Fibroblast of pulmonary artery (primary cell): ENCODE measurements around the gene PON3.

Experiments
- DNase-seq: peaks from one replicate; pipeline ENCODE4 v3.0.0-alpha.2; 2010; ENCODE audit warnings: low read depth
- H3K4me3 ChIP-seq: replicated peaks from 2 replicates; pipeline ENCODE4 v1.5.1; 2011; ENCODE audit warnings: low read depth, mild to moderate bottlenecking, control low read depth, low read length, moderate library complexity
- TF ChIP-seq, protein P1 (sequence below): IDR thresholded peaks from 2 replicates; pipeline ENCODE4 v1.5.1; 2011; ENCODE audit warnings: mild to moderate bottlenecking, control low read depth, low read length, inconsistent platforms; ENCODE audit errors: missing control alignments

Gene PON3

DNA sequence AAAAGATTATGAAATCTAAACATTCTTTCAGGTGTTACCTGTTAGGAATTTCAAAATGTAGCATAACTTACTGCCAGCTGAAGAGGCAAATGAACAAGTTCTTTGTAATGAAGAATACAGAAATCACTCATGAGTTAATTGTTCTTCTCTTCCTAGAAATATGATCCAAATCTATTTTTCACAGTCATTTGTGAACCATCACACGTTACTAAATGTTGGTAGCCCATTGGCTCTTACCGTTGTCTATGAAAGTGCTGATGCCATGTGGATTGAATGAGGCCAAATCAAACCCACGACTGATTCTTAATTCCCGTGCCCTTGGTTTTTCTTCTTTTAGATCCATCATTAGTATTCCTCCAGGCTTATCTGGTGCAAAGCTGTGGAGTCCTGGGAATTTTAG is 15.9 kb upstream of the PON3 start:
- H3K4me3 ChIP-seq = no peak overlapping the region
- TF ChIP-seq, protein P1, sequence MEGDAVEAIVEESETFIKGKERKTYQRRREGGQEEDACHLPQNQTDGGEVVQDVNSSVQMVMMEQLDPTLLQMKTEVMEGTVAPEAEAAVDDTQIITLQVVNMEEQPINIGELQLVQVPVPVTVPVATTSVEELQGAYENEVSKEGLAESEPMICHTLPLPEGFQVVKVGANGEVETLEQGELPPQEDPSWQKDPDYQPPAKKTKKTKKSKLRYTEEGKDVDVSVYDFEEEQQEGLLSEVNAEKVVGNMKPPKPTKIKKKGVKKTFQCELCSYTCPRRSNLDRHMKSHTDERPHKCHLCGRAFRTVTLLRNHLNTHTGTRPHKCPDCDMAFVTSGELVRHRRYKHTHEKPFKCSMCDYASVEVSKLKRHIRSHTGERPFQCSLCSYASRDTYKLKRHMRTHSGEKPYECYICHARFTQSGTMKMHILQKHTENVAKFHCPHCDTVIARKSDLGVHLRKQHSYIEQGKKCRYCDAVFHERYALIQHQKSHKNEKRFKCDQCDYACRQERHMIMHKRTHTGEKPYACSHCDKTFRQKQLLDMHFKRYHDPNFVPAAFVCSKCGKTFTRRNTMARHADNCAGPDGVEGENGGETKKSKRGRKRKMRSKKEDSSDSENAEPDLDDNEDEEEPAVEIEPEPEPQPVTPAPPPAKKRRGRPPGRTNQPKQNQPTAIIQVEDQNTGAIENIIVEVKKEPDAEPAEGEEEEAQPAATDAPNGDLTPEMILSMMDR = no peak
- DNase-seq = no peak

DNA sequence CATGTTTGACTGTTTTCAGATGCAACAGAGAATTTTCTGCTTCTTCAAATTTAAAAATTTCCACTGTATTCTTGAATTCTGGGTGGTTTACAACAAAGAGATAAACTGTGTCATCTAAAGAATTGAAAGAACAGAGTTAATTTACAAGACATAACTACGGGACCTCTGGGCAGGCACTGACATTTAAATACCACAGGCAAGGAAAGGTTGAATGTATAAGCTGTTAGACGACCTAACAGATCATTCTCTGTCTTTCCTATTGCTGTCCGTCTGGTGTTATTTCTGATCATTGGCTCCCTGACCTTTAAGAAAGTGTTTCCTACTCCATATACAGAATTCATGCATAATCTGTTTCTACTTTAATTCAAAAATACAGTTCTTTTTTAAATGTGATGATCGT is 15.5 kb upstream of the PON3 start:
- H3K4me3 ChIP-seq = no peak overlapping the region
- TF ChIP-seq, protein P1 = no peak
- no peak for DNase-seq

DNA sequence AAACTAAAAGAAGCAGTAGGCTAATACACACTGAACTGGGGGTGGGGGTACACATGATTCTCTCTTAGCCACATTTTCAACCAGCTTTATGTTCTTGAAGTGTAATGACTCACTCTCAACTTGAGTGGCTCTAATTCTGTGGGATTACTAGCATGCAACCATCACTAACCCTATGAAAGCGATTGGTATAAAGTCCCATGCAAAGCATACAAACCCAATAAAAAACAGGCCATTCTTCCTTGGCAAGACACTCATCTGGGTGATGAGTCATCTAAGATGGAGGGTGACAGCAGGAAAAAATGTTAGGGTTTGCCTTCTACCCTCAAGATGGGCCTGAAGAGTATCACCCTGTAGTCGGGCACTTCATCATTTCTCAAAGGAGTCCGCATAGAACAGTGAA is 14.9 kb upstream of the PON3 start:
- DNase-seq = no peak

DNA sequence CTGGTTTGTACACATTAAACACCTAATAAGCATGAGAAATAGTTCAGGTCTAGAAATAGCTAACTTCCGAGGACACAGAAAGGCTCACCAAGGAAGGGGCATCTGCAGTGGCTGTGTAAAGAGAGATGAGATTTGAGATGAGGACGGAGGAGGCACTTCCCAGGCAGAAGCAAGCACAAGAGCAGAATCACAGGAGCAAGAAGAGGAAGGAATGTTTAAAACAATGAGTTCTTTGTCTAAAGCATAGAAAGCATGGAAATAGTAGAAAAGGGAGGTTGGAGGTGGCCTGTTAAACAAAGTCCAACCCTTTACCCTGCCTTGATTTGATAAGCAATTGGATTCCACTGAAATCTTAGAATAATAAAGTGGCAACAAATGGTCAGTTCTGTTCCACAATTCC is 11.6 kb upstream of the PON3 start:
- TF ChIP-seq, protein P1 = no peak
- DNase-seq = no peak
- H3K4me3 ChIP-seq = no peak overlapping the region

More for the DNA sequence above, 14.9 kb upstream of the PON3 start:
- no peak overlapping the region for H3K4me3 ChIP-seq
- TF ChIP-seq, protein P1 = no peak

DNA sequence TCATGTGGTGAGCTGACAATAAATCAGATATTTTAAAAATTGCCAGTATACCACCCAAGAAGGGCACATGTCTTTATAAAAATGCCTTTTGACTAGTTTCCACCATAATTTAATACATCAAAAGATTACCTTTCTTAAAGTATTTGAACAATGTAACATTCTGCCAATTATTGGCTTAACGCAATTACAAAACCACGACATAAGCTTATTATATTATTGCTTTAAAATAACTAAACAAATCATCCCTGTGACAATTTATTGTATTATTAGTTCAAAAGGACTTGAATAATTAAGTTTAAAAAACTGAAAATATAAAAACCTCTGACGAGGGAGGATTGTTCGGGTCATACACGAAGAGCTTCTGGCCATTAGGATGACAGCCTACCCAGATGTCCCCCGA is 9.6 kb upstream of the PON3 start:
- TF ChIP-seq, protein P1 = no peak
- DNase-seq = no peak
- no peak overlapping the region for H3K4me3 ChIP-seq

DNA sequence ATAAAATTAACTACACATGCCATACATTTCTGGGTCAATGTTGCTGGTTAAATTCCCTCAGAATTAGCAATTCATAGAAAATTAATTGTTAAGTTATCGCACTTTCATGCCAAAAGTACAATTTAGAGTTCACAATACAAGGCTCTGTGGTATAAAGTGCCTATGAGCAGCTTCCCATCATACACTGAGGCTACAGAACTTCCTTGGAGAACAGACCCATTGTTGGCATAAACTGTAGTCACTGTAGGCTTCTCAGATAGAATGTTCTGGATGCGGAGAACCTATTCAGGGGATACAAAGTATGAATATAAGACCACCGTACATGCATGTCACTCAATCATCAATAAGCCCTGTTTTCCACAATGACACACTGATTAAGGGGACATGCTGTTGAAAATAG is 9.0 kb upstream of the PON3 start:
- no peak overlapping the region for H3K4me3 ChIP-seq
- TF ChIP-seq, protein P1 = no peak
- no peak for DNase-seq

DNA sequence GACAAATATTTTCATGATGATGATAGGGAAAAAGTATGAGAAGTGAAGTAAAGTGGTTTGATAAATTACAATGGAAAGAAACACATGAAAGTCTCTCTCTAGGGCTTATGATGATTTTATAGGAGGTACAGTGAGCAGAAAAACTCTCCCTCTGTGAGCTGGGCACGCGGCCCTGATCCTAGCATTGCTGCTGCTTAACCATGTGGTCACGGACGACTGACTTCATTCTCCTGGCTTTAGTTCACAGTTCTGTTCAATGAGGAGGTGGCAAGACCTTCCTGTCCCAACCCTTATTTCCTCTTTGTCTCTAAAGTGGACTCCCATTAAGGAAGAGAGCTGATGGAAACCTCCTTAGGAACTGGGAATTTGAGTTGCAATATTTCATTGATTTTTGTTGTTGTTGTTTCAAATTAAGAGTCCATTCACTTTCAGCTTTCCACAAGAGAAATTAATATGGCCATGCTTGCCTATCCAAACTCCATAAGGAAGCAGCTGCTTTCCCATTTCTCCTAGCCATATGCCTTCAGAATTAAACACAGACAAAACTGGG is 8.2 kb upstream of the PON3 start:
- no peak for DNase-seq
- H3K4me3 ChIP-seq = no peak overlapping the region
- TF ChIP-seq, protein P1 = no peak
